Activated T-cell treated with anti-CD3 and anti-CD28 coated beads, Interleukin-2, amount 50 U/mL, for 4 hours (primary cell): ENCODE measurements around the gene UBR3. TPM values are rescaled to one million over a fixed set of nuclear protein-coding genes. Genes with fewer than 3 reads are reported as not detected.

Experiments used
- ATAC-seq, 2 donors: fragments of 200-7000 bp; cut with Tn5 transposase; one replicate each; pipeline ENCODE4 v1.10.0; 2021
- DNase-seq: peaks from one replicate; pipeline ENCODE4 v3.0.0-alpha.2; 2020
- H3K27me3 Mint-ChIP-seq: one replicate; pipeline ENCODE4 v1.8.0; 2021; ENCODE audit warnings: low read depth, mixed read lengths
- H3K36me3 Mint-ChIP-seq: one replicate; pipeline ENCODE4 v1.8.0; 2022; ENCODE audit warnings: mixed read lengths; ENCODE audit not compliant: insufficient read depth
- H3K4me1 Mint-ChIP-seq: one replicate; pipeline ENCODE4 v1.8.0; 2021; ENCODE audit warnings: low read depth, mixed read lengths
- H3K4me3 Mint-ChIP-seq: one replicate; pipeline ENCODE4 v1.8.0; 2021; ENCODE audit warnings: mild to moderate bottlenecking, moderate library complexity, mixed read lengths
- H3K9me3 Mint-ChIP-seq: one replicate; pipeline ENCODE4 v1.8.0; 2021; ENCODE audit warnings: mixed read lengths
- total RNA-seq, 3 donors: library from RNA; stranded (reverse); gene quantifications; one replicate each; pipeline ENCODE4 v1.2.1, GENCODE V29; 2021

The UBR3 gene
- total RNA-seq, 3 donors from 2014 or later, result 18.2 to 21.1 (median 19.8) TPM

DNA sequence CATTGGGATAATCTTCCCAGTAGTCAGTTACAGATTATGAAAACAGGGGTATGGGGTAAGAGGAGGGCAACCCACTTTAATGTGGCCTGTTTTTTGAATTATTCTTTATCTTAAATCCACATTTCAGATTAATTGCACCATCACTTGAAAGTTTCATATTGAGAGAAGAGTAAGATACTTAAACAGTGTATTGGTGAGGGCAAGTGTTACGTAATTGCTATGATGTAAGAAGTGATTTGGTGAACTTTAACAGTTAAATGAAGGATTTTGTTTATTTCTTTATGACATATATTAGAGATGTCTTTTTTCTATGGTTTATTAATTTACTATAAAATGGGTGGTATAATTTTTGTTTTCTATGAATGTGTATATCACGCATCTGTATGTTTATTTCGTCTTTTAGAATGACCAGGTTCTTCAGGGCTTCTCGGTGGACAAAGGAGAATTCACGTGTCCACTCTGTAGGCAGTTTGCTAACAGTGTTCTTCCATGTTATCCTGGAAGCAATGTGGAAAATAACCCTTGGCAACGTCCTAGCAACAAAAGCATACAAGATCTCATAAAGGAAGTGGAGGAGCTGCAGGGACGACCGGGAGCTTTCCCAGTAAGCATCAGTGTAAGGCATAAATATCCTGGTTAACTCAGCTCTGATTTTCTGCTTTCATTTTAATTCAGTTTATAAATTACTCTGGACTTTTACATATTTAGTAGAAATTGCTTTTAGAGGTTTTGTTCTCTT is 179.5 kb downstream of the UBR3 start:
- peaks cover 5% of the 10 kb centered on the region for H3K4me1 Mint-ChIP-seq
- ATAC-seq (no peak), DNase-seq (no peak)
- H3K4me3 Mint-ChIP-seq, result no peak overlapping the region
- no peaks in the 10 kb centered on the region for H3K9me3 Mint-ChIP-seq
- peaks cover 45% of the 10 kb centered on the region for H3K36me3 Mint-ChIP-seq
- no peaks in the 10 kb centered on the region for H3K27me3 Mint-ChIP-seq

DNA sequence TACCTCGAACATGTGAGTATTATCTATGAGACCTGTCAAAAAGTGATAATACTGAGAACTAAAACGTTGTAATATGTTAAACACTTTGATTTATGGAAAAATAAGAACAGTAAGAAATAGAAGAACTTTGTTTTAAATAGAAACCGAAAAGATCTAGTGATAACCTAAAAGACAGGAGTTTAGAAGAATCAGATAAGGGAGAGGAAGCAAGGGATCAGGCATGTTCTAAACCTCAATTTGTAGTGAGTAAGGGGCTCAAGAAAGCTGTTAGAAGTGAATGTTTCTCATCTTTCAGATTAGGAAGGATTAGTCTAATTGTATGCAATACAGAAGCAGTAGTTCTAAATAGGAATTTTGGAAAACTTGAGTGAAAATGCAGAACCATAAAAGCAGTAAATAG is 182.0 kb downstream of the UBR3 start:
- no peak for ATAC-seq
- Mint-ChIP-seq H3K4me1 (no peaks in the 10 kb centered on the region), H3K9me3 (no peaks in the 10 kb centered on the region), H3K4me3 (no peak overlapping the region), H3K36me3 (peaks cover 31% of the 10 kb centered on the region), H3K27me3 (no peaks in the 10 kb centered on the region)
- DNase-seq, result no peak

GRCh38 chr2:170012773-170013172 is 185.5 kb downstream of the UBR3 start:
- ATAC-seq, result no peak
- Mint-ChIP-seq H3K9me3 (no peaks in the 10 kb centered on the region), H3K4me1 (no peaks in the 10 kb centered on the region), H3K4me3 (no peak overlapping the region), H3K27me3 (no peaks in the 10 kb centered on the region), H3K36me3 (peaks cover 11% of the 10 kb centered on the region)
- DNase-seq, result no peak

GRCh38 chr2:170013802-170014551 is 186.7 kb downstream of the UBR3 start:
- Mint-ChIP-seq H3K4me3 (no peak overlapping the region), H3K36me3 (peaks cover 16% of the 10 kb centered on the region), H3K4me1 (no peaks in the 10 kb centered on the region), H3K9me3 (no peaks in the 10 kb centered on the region), H3K27me3 (no peaks in the 10 kb centered on the region)
- ATAC-seq, result no peak
- DNase-seq, result no peak

DNA sequence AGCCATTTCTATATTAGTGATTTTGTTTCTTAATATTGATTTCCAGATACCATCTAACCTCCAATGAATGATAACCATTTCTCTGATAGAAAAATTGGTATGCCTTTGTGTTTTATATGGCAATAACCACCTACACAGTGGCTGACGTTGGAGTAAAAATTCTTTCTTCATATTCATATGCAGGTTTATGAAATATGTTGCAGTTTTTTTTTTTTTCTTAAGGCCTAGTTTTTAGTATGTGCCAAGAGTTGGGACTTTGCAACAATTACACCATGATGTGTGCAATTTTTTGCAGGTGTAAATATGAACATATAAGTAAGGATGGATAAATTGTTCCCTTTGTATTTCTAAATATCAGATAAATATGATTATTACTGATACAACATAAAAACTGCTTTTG is 187.5 kb downstream of the UBR3 start:
- Mint-ChIP-seq H3K9me3 (no peaks in the 10 kb centered on the region), H3K4me1 (no peaks in the 10 kb centered on the region), H3K4me3 (no peak overlapping the region), H3K27me3 (no peaks in the 10 kb centered on the region), H3K36me3 (peaks cover 18% of the 10 kb centered on the region)
- ATAC-seq (no peak), DNase-seq (no peak)

GRCh38 chr2:170017860-170018532 is 190.7 kb downstream of the UBR3 start:
- H3K36me3 Mint-ChIP-seq, result peaks cover 24% of the 10 kb centered on the region
- DNase-seq, result no peak
- H3K4me1 Mint-ChIP-seq, result no peaks in the 10 kb centered on the region
- H3K27me3 Mint-ChIP-seq, result no peaks in the 10 kb centered on the region
- ATAC-seq, result no peak
- H3K9me3 Mint-ChIP-seq, result no peaks in the 10 kb centered on the region
- H3K4me3 Mint-ChIP-seq, result no peak overlapping the region

DNA sequence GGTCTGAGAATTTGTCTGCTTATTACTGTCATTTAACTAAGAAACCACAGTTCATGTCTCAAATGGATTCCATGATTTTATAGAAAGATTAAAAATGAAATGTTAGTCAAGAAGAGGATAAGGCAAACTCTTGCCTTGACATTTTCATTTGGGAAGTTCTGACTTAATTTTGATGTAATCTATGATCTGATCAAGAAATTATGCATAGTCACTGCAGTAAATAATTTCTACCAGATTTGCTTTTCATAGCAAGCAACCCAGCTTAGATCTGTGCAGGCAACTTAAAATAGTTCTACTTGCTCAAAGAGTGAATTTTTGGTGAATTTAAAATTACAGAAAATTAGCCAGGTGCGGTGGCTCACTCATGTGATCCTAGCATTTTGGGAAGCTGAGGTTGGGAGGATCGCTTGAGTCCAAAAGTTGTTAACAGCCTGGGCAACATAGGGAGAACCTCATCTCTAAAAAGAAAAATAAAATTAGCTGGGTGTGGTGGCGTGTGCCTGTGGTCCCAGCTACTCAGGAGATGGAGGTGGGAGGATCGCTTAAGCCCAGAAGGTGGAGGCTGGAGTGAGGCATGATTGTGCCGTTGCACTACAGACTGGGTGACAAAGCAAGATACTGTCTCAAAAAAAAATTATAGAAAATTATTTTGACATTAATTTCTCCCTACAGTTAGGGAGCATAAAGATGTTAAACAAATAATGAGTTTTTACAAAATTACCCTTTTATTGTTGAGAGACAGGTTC is 192.0 kb downstream of the UBR3 start:
- Mint-ChIP-seq H3K4me3 (no peak overlapping the region), H3K4me1 (no peaks in the 10 kb centered on the region), H3K9me3 (no peaks in the 10 kb centered on the region), H3K27me3 (no peaks in the 10 kb centered on the region), H3K36me3 (peaks cover 24% of the 10 kb centered on the region)
- DNase-seq, result no peak
- ATAC-seq, result no peak

DNA sequence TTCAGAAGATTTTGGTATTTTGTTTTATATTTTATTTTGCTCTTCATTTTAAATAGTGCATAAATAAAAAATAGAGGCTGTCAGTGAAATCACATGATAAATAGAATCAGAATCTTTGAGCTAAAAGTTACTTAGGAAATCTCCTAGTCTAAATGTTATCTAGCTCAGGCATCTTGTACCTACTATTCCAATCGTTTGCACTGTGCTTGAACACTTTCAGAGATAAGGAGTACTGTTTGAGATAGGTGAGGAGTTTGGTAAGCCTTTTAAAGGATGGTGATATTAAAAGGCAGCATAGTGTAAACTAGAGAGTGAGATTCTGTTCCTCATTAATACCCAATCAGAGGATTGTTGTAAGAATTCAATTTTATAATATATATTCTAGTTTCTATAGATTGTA is 193.5 kb downstream of the UBR3 start:
- DNase-seq (no peak), ATAC-seq (no peak)
- peaks cover 24% of the 10 kb centered on the region for H3K36me3 Mint-ChIP-seq
- H3K4me3 Mint-ChIP-seq, result no peak overlapping the region
- no peaks in the 10 kb centered on the region for H3K4me1 Mint-ChIP-seq
- no peaks in the 10 kb centered on the region for H3K27me3 Mint-ChIP-seq
- no peaks in the 10 kb centered on the region for H3K9me3 Mint-ChIP-seq

- Mint-ChIP-seq H3K9me3 (no peaks in the 10 kb centered on the region), H3K4me3 (no peak overlapping the region), H3K27me3 (no peaks in the 10 kb centered on the region), H3K4me1 (no peaks in the 10 kb centered on the region), H3K36me3 (peaks cover 25% of the 10 kb centered on the region)
- no peak for ATAC-seq
- no peak for DNase-seq
These were observed 195.4 kb downstream of the UBR3 start for GRCh38 chr2:170022692-170023091.

GRCh38 chr2:170024721-170025120 is 197.5 kb downstream of the UBR3 start:
- DNase-seq (no peak), ATAC-seq (no peak)
- Mint-ChIP-seq H3K4me1 (no peaks in the 10 kb centered on the region), H3K36me3 (peaks cover 27% of the 10 kb centered on the region), H3K27me3 (no peaks in the 10 kb centered on the region), H3K4me3 (no peak overlapping the region), H3K9me3 (no peaks in the 10 kb centered on the region)

GRCh38 chr2:170025223-170025622 is 198.0 kb downstream of the UBR3 start:
- H3K9me3 Mint-ChIP-seq, result no peaks in the 10 kb centered on the region
- peaks cover 30% of the 10 kb centered on the region for H3K36me3 Mint-ChIP-seq
- H3K27me3 Mint-ChIP-seq, result no peaks in the 10 kb centered on the region
- H3K4me3 Mint-ChIP-seq, result no peak overlapping the region
- ATAC-seq (no peak), DNase-seq (no peak)
- H3K4me1 Mint-ChIP-seq, result no peaks in the 10 kb centered on the region

GRCh38 chr2:170026361-170026760 is 199.1 kb downstream of the UBR3 start:
- H3K9me3 Mint-ChIP-seq, result no peaks in the 10 kb centered on the region
- DNase-seq (no peak), ATAC-seq (no peak)
- H3K27me3 Mint-ChIP-seq, result no peaks in the 10 kb centered on the region
- no peak overlapping the region for H3K4me3 Mint-ChIP-seq
- H3K36me3 Mint-ChIP-seq, result peaks cover 34% of the 10 kb centered on the region
- no peaks in the 10 kb centered on the region for H3K4me1 Mint-ChIP-seq

DNA sequence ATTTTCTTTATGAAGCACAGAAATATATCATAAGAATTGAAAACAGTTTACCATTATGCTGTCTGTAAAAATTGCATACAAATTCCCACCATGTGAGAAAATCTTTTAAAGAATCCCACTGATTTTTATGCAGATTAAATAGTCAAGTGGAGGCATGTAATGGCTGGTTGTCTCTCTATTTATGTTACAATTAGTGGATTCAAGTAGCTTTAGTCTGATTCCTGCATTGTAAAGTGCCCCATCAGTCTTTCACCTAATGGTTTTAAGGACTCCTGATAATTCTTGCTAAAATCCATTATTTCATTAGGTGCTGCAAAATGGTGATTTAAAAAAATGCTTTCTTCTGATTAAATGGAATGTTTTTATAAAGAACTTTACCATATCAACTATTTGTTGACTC is 202.3 kb downstream of the UBR3 start:
- no peaks in the 10 kb centered on the region for H3K9me3 Mint-ChIP-seq
- H3K36me3 Mint-ChIP-seq, result peaks cover 36% of the 10 kb centered on the region
- no peak for DNase-seq
- ATAC-seq, result no peak
- no peaks in the 10 kb centered on the region for H3K27me3 Mint-ChIP-seq
- H3K4me3 Mint-ChIP-seq, result no peak overlapping the region
- no peaks in the 10 kb centered on the region for H3K4me1 Mint-ChIP-seq

DNA sequence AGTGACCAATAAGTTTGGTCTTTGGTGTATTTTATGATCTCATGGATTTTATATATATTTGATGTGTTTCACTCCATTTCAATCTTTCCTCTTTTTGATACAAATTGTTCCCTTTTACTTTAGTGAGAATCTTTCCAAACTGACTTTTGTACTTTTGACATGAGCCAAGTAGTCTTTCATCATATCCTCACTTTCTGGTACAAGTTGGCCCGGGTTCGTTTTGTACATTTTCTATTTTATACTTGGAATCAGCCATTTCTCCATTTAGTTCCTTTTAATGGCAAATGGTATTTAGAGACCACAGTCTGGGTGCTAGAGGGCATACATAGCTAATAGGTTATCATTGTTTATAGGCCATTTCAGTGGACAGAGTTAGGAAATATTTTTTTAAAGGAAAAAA is 202.8 kb downstream of the UBR3 start:
- no peak overlapping the region for H3K4me3 Mint-ChIP-seq
- H3K4me1 Mint-ChIP-seq, result no peaks in the 10 kb centered on the region
- ATAC-seq (no peak), DNase-seq (no peak)
- H3K36me3 Mint-ChIP-seq, result peaks cover 36% of the 10 kb centered on the region
- H3K9me3 Mint-ChIP-seq, result no peaks in the 10 kb centered on the region
- no peaks in the 10 kb centered on the region for H3K27me3 Mint-ChIP-seq
